ENCODE data around the gene TNFAIP1.
"Not testable (repeated sequence)": the region's sequence is repeated elsewhere in the genome, so short reads cannot be mapped to it uniquely, and the experiment has no call there.

TNFAIP1 gene

GRCh38 chr17:28325211-28325610 lies 10.3 kb upstream of the TNFAIP1 start:
- DNase-seq: no peak

- DNase-seq: no peak
These were observed 9.4 kb upstream of the TNFAIP1 start for GRCh38 chr17:28326114-28326513.

GRCh38 chr17:28327031-28327607 lies 8.4 kb upstream of the TNFAIP1 start:
- no peak for DNase-seq

GRCh38 chr17:28327709-28328108 lies 7.9 kb upstream of the TNFAIP1 start:
- DNase-seq: peak in 1 of 2 experiments; percentile 9

- no peak for DNase-seq
These were observed 7.2 kb upstream of the TNFAIP1 start for GRCh38 chr17:28328325-28328724.

GRCh38 chr17:28330671-28331070 lies 4.9 kb upstream of the TNFAIP1 start:
- DNase-seq: no peak

- DNase-seq: no peak
These were observed 3.6 kb upstream of the TNFAIP1 start for GRCh38 chr17:28331891-28332420.

GRCh38 chr17:28333083-28333746 lies 2.3 kb upstream of the TNFAIP1 start:
- DNase-seq: no peak

GRCh38 chr17:28334171-28334570 lies 1.4 kb upstream of the TNFAIP1 start:
- peak; percentile 17 to 59 for DNase-seq

- DNase-seq: no peak
These were observed 828 bp upstream of the TNFAIP1 start for GRCh38 chr17:28334666-28335200.

GRCh38 chr17:28335959-28336871 lies 654 bp downstream of the TNFAIP1 start:
- DNase-seq: peak; percentile 21 to 31

GRCh38 chr17:28338056-28338768 lies 2.7 kb downstream of the TNFAIP1 start:
- DNase-seq: no peak

GRCh38 chr17:28338769-28339212 lies 3.2 kb downstream of the TNFAIP1 start:
- DNase-seq: not testable (repeated sequence)

GRCh38 chr17:28339431-28339830 lies 3.9 kb downstream of the TNFAIP1 start:
- no peak for DNase-seq

GRCh38 chr17:28340374-28340773 lies 4.8 kb downstream of the TNFAIP1 start:
- no peak for DNase-seq

GRCh38 chr17:28341516-28341915 lies 6.0 kb downstream of the TNFAIP1 start:
- no peak for DNase-seq

GRCh38 chr17:28342313-28342712 lies 6.8 kb downstream of the TNFAIP1 start:
- no peak for DNase-seq

GRCh38 chr17:28343491-28343932 lies 8.0 kb downstream of the TNFAIP1 start:
- no peak for DNase-seq

- DNase-seq: no peak
These were observed 8.4 kb downstream of the TNFAIP1 start for GRCh38 chr17:28344011-28344410.

- DNase-seq: no peak
These were observed 8.9 kb downstream of the TNFAIP1 start for GRCh38 chr17:28344435-28344901.

GRCh38 chr17:28345419-28346198 lies 10.0 kb downstream of the TNFAIP1 start:
- no peak for DNase-seq

Measured in Kasumi-1 (cell line).